Erythroblast (primary cell): Measurements from ENCODE around the gene RAD21L1.

ENCODE experiments used
- GATA1 ChIP-seq: IDR thresholded peaks from 2 replicates; pipeline ENCODE4 v1.6.1; 2011; ENCODE audit warnings: low read depth, mild to moderate bottlenecking, control low read depth, low read length, moderate library complexity
- POLR2A ChIP-seq: IDR thresholded peaks from 2 replicates; pipeline ENCODE4 v1.6.1; 2011; ENCODE audit warnings: mild to moderate bottlenecking, low read length

DNA sequence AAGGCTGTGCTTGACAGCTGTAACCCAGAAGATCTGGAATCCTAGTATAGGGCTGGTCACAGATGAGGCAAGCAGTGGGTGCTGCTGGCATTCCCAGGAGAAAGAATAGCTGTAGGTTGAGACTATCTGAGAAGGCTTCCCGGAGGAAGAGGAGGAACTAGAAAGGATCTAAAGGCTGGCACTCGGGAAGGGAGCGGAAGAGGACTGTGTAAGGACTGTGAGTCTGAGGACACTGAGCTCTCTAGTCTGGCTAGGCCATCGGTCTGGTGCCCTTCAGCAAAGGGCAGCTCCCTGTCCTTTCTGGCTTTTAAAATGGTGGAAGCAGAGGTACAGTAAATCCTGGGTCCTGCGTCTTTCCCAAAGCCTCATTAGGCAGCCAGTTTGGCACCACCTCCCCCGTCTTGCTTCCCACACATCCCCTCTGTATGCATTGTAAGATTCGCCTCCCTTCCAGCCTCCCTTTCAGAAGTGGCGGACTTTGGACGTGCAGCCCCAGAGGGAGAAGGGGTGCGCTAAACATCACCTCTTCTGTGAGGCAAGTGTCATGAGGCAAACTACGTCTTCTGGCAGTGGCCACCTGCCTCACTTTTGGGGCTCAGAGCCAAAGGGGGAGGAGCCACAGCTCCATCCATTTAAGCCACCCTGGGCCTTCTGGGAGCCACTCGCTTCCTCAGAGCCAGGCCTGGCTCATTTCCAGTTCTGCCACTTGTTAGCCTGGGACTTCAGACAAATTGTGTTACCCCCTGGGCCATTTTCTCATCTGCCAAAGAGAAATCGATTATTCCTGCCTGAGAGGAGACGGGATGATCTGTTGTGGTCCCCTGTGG, 48.9 kb downstream of the RAD21L1 start:
- TF ChIP-seq POLR2A = no peak
- TF ChIP-seq GATA1 = no peak
